ENCODE results near the gene YARS1. TPM values are rescaled to one million over a fixed set of nuclear protein-coding genes. Genes with fewer than 3 reads are reported as not detected.

Gene YARS1
- total and polyA plus RNA-seq, 2 of the 4 experiments (the other 2 are of a cell fraction) = 100 to 166 TPM

DNA sequence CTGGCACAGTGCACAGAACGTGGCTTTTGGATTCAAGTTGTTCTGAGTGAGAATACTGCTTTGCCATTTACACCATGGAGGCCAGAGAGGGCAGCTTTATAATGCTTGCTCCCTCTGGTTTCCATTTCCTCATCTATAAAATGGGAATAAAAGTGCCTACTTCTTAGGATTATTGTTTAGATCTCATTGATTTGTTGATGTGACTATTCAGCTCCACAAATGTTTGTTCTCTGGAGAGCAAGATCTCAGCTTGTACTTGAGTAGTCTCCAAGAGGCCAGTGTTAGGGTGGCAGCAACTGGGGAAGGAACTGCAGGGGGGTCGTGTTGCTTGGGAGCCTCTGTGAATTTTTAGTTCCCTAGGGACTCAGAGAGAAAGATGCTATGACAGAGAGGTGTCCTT is 55.2 kb downstream of the YARS1 start:
- peaks cover 12% of the 10 kb centered on the region for H3K9me1 ChIP-seq (ENCODE audit: insufficient read depth, low read length)
- no peak overlapping the region for H3K9ac ChIP-seq (ENCODE audit: low read depth, low read length)
- ChIA-PET CTCF (interaction anchor here (0.6 to 1.6 kb wide), 3 partner anchors 11 to 49 kb away, joined by 4 to 9 read pairs (median 6); no protein-coding TSS in a partner anchor), POLR2A (ENCODE audit: unreplicated experiment) (interaction anchor here (0.6 kb wide), 1 partner anchor 40 kb away, joined by 3 read pairs; no protein-coding TSS in a partner anchor)
- dilution Hi-C loops (cut with HindIII; ENCODE audit: low sequenced_read_pairs, unreplicated experiment) (no loop called here), in situ Hi-C loops (cut with MboI; ENCODE audit: low sequenced_read_pairs) (no loop called here), intact Hi-C loops (cut with micrococcal nuclease) (no loop called here)
- no peak overlapping the region for H3K4me3 ChIP-seq (ENCODE audit: insufficient read depth, low read depth, low read length)
- H2BK15ac ChIP-seq (ENCODE audit: low read depth, low read length) = no peak overlapping the region
- no peaks in the 10 kb centered on the region for H3K9me3 ChIP-seq (ENCODE audit: control insufficient read depth, insufficient read depth, low read length)
- TF ChIP-seq RCOR1 (IDR thresholded peaks at IDR 0.05; ENCODE audit: insufficient replicate concordance, low read length) (no peak), SMC3 (IDR thresholded peaks at IDR 0.05; ENCODE audit: low read depth, low read length) (no peak), POLR2A (IDR thresholded peaks at IDR 0.05; ENCODE audit: low read depth, low read length) (no peak), MAFK (IDR thresholded peaks at IDR 0.05; ENCODE audit: low read depth, low read length) (no peak), FOS (IDR thresholded peaks at IDR 0.05; ENCODE audit: low read depth, low read length) (no peak), MXI1 (IDR thresholded peaks at IDR 0.05; ENCODE audit: borderline replicate concordance, low read depth, low read length) (no peak), CHD1 (IDR thresholded peaks at IDR 0.05; ENCODE audit: low read depth, low read length) (no peak), NFE2L2 (IDR thresholded peaks at IDR 0.05; ENCODE audit: low read depth, low read length) (no peak), MAZ (IDR thresholded peaks at IDR 0.05; ENCODE audit: borderline replicate concordance, low read depth, low read length) (no peak), RAD21 (IDR thresholded peaks at IDR 0.05; ENCODE audit: low read length) (no peak)
- TF ChIP-seq, protein P1, sequence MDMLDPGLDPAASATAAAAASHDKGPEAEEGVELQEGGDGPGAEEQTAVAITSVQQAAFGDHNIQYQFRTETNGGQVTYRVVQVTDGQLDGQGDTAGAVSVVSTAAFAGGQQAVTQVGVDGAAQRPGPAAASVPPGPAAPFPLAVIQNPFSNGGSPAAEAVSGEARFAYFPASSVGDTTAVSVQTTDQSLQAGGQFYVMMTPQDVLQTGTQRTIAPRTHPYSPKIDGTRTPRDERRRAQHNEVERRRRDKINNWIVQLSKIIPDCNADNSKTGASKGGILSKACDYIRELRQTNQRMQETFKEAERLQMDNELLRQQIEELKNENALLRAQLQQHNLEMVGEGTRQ (IDR thresholded peaks at IDR 0.05; ENCODE audit: low read depth, low read length) = no peak
- TF ChIP-seq, protein P2, sequence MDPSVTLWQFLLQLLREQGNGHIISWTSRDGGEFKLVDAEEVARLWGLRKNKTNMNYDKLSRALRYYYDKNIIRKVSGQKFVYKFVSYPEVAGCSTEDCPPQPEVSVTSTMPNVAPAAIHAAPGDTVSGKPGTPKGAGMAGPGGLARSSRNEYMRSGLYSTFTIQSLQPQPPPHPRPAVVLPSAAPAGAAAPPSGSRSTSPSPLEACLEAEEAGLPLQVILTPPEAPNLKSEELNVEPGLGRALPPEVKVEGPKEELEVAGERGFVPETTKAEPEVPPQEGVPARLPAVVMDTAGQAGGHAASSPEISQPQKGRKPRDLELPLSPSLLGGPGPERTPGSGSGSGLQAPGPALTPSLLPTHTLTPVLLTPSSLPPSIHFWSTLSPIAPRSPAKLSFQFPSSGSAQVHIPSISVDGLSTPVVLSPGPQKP (IDR thresholded peaks at IDR 0.05; ENCODE audit: borderline replicate concordance, low read depth, low read length) = no peak
- TF ChIP-seq, protein P3, sequence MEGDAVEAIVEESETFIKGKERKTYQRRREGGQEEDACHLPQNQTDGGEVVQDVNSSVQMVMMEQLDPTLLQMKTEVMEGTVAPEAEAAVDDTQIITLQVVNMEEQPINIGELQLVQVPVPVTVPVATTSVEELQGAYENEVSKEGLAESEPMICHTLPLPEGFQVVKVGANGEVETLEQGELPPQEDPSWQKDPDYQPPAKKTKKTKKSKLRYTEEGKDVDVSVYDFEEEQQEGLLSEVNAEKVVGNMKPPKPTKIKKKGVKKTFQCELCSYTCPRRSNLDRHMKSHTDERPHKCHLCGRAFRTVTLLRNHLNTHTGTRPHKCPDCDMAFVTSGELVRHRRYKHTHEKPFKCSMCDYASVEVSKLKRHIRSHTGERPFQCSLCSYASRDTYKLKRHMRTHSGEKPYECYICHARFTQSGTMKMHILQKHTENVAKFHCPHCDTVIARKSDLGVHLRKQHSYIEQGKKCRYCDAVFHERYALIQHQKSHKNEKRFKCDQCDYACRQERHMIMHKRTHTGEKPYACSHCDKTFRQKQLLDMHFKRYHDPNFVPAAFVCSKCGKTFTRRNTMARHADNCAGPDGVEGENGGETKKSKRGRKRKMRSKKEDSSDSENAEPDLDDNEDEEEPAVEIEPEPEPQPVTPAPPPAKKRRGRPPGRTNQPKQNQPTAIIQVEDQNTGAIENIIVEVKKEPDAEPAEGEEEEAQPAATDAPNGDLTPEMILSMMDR (conservative IDR thresholded peaks at IDR 0.05; ENCODE audit: low read depth, low read length) = no peak
- H2AK5ac ChIP-seq (ENCODE audit: low read depth, low read length) = peak overlapping the region; percentile 1; the same call in 1 of the 2 replicates
- H3K56ac ChIP-seq (ENCODE audit: extremely low read depth, insufficient read depth, low read length) = no peak overlapping the region
- DNase-seq (no peak), ATAC-seq (ENCODE audit: low read depth) (peak; percentile 19; the same call in 1 of the 2 replicates)
- H2BK120ac ChIP-seq (ENCODE audit: low read depth, low read length) = no peak overlapping the region
- H2AK9ac ChIP-seq (replicated peaks; ENCODE audit: low read depth, low read length, poor library complexity) = peak overlapping the region; percentile 65
- H3K79me1 ChIP-seq (ENCODE audit: low read depth in 1 of 2, low read length in 2 of 2) = peaks cover 4 to 25% of the 10 kb centered on the region in 2 experiments
- H4K8ac ChIP-seq (ENCODE audit: low read depth in 2 of 2, low read length in 2 of 2) = peak overlapping the region in 1 of 2 experiments; percentile 26; a peak in 1 of 4 replicates
- peak overlapping the region; percentile 40; the same call in 1 of the 2 replicates for H3K4ac ChIP-seq (ENCODE audit: low read depth, low read length)
- H3K4me1 ChIP-seq (ENCODE audit: control insufficient read depth, insufficient read depth, low read length) = peaks cover 25% of the 10 kb centered on the region
- no peak overlapping the region for H3K4me2 ChIP-seq (ENCODE audit: low read depth, low read length)
- WGBS, 2 experiments (ENCODE audit: extremely low coverage in 2 of 2, insufficient read length in 1 of 2) = no CpG with 5 or more reads among the region's 2 CpGs
- no peak overlapping the region for H3K18ac ChIP-seq (ENCODE audit: low read depth, low read length)
- H2BK20ac ChIP-seq (ENCODE audit: low read depth, low read length) = no peak overlapping the region
- H3K27me3 ChIP-seq (ENCODE audit: control insufficient read depth, insufficient read depth, low read length) = no peaks in the 10 kb centered on the region
- H4K5ac ChIP-seq (ENCODE audit: low read depth, low read length) = no peak overlapping the region
- no peak overlapping the region for H4K91ac ChIP-seq (ENCODE audit: insufficient read depth, low read depth, low read length)
- H3K23ac ChIP-seq (ENCODE audit: low read depth, low read length) = no peak overlapping the region
- H2AFZ ChIP-seq (replicated peaks; ENCODE audit: low read length, poor library complexity) = no peak overlapping the region
- no peak overlapping the region for H3K14ac ChIP-seq (replicated peaks; ENCODE audit: low read depth, low read length)
- H4K20me1 ChIP-seq (ENCODE audit: insufficient read depth, low read length) = peaks cover 2% of the 10 kb centered on the region
- no peak overlapping the region for H3K27ac ChIP-seq (ENCODE audit: insufficient read depth, low read length)
- H2BK5ac ChIP-seq (ENCODE audit: low read depth, low read length, poor library complexity, severe bottlenecking) = no peak overlapping the region
- no TSS peak for BruUV-seq (replicated peaks)
- H3K36me3 ChIP-seq (ENCODE audit: control insufficient read depth, insufficient read depth, low read length) = no peaks in the 10 kb centered on the region
